Effector CD8-positive, alpha-beta T cell (primary cell): ENCODE results near the gene RAB43.

Experiments used
- DNase-seq: peaks from one replicate; lab custom pipeline; 2025; lab: John Stamatoyannopoulos, UW

Gene RAB43

GRCh38 chr3:129061023-129061887 lies 60.3 kb downstream of the RAB43 start:
- DNase-seq, result no peak

GRCh38 chr3:129060276-129061022 lies 61.2 kb downstream of the RAB43 start, which contains the start of gene GP9:
TSS of gene GP9 (plus strand) at chr3:129060779. CDS start at chr3:129061740, 961 bp downstream.
- DNase-seq, result no peak

GRCh38 chr3:129059311-129059958 lies 62.2 kb downstream of the RAB43 start:
- DNase-seq, result no peak

- no peak for DNase-seq
These were observed 63.0 kb downstream of the RAB43 start for GRCh38 chr3:129058441-129059200.

GRCh38 chr3:129057249-129057648 lies 64.4 kb downstream of the RAB43 start:
- DNase-seq, result no peak

GRCh38 chr3:129056451-129057173 lies 65.0 kb downstream of the RAB43 start:
- DNase-seq, result no peak

- no peak for DNase-seq
These were observed 66.9 kb downstream of the RAB43 start for GRCh38 chr3:129054605-129055104.

GRCh38 chr3:129052675-129053074 lies 68.9 kb downstream of the RAB43 start:
- DNase-seq, result no peak

- no peak for DNase-seq
These were observed 69.7 kb downstream of the RAB43 start for GRCh38 chr3:129051871-129052340.

GRCh38 chr3:129050556-129051295 lies 70.9 kb downstream of the RAB43 start:
- DNase-seq, result no peak

- DNase-seq, result no peak
These were observed 74.1 kb downstream of the RAB43 start for GRCh38 chr3:129047553-129047839.

- no peak for DNase-seq
These were observed 74.7 kb downstream of the RAB43 start for GRCh38 chr3:129046732-129047552.

GRCh38 chr3:129046037-129046731 lies 75.4 kb downstream of the RAB43 start:
- DNase-seq, result no peak

- DNase-seq, result peak; percentile 33
These were observed 75.9 kb downstream of the RAB43 start for GRCh38 chr3:129045675-129046036.

- DNase-seq, result no peak
These were observed 80.9 kb downstream of the RAB43 start for GRCh38 chr3:129040579-129041300.

GRCh38 chr3:129040039-129040336 lies 81.6 kb downstream of the RAB43 start:
- DNase-seq, result no peak

- no peak for DNase-seq
These were observed 82.1 kb downstream of the RAB43 start for GRCh38 chr3:129039271-129040038.
